Measurements from ENCODE around the gene RNF223.

DNA sequence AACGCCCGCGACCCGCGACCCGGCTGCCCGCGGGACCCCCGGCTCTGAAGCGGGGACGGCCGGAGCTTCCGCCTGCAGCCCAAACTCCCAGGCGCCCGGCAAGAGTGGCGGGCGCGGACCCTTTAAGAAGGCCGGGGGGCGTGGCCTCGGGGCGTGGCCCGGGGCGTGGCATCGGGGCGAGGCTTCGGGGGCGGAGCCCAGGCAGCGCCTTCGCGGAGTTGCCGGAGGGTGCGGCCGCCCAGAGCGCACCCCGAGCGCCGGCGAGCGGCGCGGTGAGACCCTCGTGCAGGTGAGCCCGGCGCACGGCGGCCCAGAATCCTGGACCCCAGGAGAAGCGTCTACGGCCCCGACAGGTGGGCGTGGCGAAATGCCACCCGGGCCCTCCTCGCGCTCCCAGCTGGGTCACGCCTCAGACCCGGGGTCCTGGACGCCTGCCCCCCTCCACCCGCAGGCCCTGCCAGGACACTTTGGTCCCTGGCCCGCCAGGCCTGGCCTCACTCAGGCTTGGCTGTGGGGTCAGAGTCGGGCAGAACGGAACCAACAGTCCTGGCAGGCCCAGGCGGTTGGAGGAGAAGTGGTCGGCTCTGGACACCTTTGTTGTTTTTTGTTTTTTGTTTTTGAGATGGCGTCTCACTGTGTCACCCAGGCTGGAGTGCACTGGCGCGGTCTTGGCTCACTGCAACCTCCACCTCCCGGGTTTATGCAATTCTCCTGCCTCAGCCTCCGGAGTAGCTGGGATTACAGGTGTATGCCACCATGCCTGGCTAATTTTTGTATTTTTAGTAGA, 14.4 kb downstream of the RNF223 start:
- TF ChIP-seq, protein P1, sequence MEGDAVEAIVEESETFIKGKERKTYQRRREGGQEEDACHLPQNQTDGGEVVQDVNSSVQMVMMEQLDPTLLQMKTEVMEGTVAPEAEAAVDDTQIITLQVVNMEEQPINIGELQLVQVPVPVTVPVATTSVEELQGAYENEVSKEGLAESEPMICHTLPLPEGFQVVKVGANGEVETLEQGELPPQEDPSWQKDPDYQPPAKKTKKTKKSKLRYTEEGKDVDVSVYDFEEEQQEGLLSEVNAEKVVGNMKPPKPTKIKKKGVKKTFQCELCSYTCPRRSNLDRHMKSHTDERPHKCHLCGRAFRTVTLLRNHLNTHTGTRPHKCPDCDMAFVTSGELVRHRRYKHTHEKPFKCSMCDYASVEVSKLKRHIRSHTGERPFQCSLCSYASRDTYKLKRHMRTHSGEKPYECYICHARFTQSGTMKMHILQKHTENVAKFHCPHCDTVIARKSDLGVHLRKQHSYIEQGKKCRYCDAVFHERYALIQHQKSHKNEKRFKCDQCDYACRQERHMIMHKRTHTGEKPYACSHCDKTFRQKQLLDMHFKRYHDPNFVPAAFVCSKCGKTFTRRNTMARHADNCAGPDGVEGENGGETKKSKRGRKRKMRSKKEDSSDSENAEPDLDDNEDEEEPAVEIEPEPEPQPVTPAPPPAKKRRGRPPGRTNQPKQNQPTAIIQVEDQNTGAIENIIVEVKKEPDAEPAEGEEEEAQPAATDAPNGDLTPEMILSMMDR (IDR thresholded peaks at IDR 0.05; ENCODE audit: poor library complexity), result no peak
- no peak for TF ChIP-seq EZH2 (IDR thresholded peaks at IDR 0.05; ENCODE audit: borderline replicate concordance)
- no peak for TF ChIP-seq EZH2phosphoT487 (IDR thresholded peaks at IDR 0.05; ENCODE audit: low read depth, severe bottlenecking, unreplicated experiment)
